Measurements from ENCODE around the gene WDR35.

- TF ChIP-seq CTCF (IDR thresholded peaks at IDR 0.05; ENCODE audit: low read depth, low read length) (no peak), EZH2phosphoT487 (IDR thresholded peaks at IDR 0.05; ENCODE audit: low read depth) (no peak)
Observed at GRCh38 chr2:20023688-20024087, 33.8 kb upstream of the WDR35 start.
